Measurements from ENCODE around the gene KLF15. TPM values are rescaled to one million over a fixed set of nuclear protein-coding genes. Genes with fewer than 3 reads are reported as not detected.

KLF15 gene
- total RNA-seq, 2 donors from 2014 or later: 43.4 to 55.1 TPM

- Histone ChIP-seq H3K27me3 (no peaks in the 10 kb centered on the region), H3K36me3 (no peaks in the 10 kb centered on the region), H3K9me3 (no peaks in the 10 kb centered on the region), H3K27ac (no peak overlapping the region), H3K4me1 (peaks cover 0 to 12% of the 10 kb centered on the region in 2 donors), H3K4me3 (no peak overlapping the region)
- no peak for TF ChIP-seq CTCF (IDR thresholded peaks at IDR 0.05)
- DNase-seq (ENCODE audit: low spot score): no peak
These were observed 12.8 kb upstream of the KLF15 start for GRCh38 chr3:126370055-126370454.

- no peak for DNase-seq (ENCODE audit: low spot score)
- no peak for TF ChIP-seq CTCF (IDR thresholded peaks at IDR 0.05)
- no peak overlapping the region for H3K27ac ChIP-seq
- H3K4me3 ChIP-seq: no peak overlapping the region
- H3K9me3 ChIP-seq: no peaks in the 10 kb centered on the region
- H3K36me3 ChIP-seq: no peaks in the 10 kb centered on the region
- H3K4me1 ChIP-seq: peaks cover 0 to 11% of the 10 kb centered on the region in 2 donors
- no peaks in the 10 kb centered on the region for H3K27me3 ChIP-seq
These were observed 12.3 kb upstream of the KLF15 start for GRCh38 chr3:126369490-126369889.

- DNase-seq (ENCODE audit: low spot score): no peak
- Histone ChIP-seq H3K36me3 (no peaks in the 10 kb centered on the region), H3K4me1 (no peaks in the 10 kb centered on the region), H3K27ac (no peak overlapping the region), H3K9me3 (no peaks in the 10 kb centered on the region), H3K27me3 (no peaks in the 10 kb centered on the region), H3K4me3 (no peak overlapping the region)
- no peak for TF ChIP-seq CTCF (IDR thresholded peaks at IDR 0.05)
These were observed 10.2 kb upstream of the KLF15 start for GRCh38 chr3:126367316-126367805.

GRCh38 chr3:126365351-126366277, 8.4 kb upstream of the KLF15 start:
- Histone ChIP-seq H3K9me3 (no peaks in the 10 kb centered on the region), H3K27ac (no peak overlapping the region), H3K27me3 (no peaks in the 10 kb centered on the region), H3K36me3 (no peaks in the 10 kb centered on the region), H3K4me3 (no peak overlapping the region), H3K4me1 (no peaks in the 10 kb centered on the region)
- peak in 1 of 2 donors; percentile 14 for TF ChIP-seq CTCF (IDR thresholded peaks at IDR 0.05)
- DNase-seq (ENCODE audit: low spot score): no peak

GRCh38 chr3:126364731-126365301, 7.6 kb upstream of the KLF15 start:
- no peaks in the 10 kb centered on the region for H3K27me3 ChIP-seq
- H3K9me3 ChIP-seq: no peaks in the 10 kb centered on the region
- no peak for DNase-seq (ENCODE audit: low spot score)
- H3K4me3 ChIP-seq: no peak overlapping the region
- TF ChIP-seq CTCF (IDR thresholded peaks at IDR 0.05): no peak
- no peaks in the 10 kb centered on the region for H3K4me1 ChIP-seq
- no peak overlapping the region for H3K27ac ChIP-seq
- no peaks in the 10 kb centered on the region for H3K36me3 ChIP-seq

All from right atrium auricular region (tissue), 2 donors.